Loucy (cell line): ENCODE measurements around the gene MAN2C1.
"Not testable (repeated sequence)": the region's sequence is repeated elsewhere in the genome, so short reads cannot be mapped to it uniquely, and the experiment has no call there.

Experiments used
- EZH2phosphoT487 ChIP-seq: fragments of 200-600 bp; IDR thresholded peaks from 2 replicates; pipeline ENCODE4 v1.6.1; 2018; ENCODE audit warnings: antibody characterized with exemption, mild to moderate bottlenecking, moderate library complexity, borderline replicate concordance
- TF ChIP-seq, protein P1 (sequence below): fragments of 200-600 bp; sonication (generic); conservative IDR thresholded peaks from 2 replicates; pipeline ENCODE4 v1.5.1; 2014; ENCODE audit warnings: mild to moderate bottlenecking, antibody characterized with exemption, low read length

DNA sequence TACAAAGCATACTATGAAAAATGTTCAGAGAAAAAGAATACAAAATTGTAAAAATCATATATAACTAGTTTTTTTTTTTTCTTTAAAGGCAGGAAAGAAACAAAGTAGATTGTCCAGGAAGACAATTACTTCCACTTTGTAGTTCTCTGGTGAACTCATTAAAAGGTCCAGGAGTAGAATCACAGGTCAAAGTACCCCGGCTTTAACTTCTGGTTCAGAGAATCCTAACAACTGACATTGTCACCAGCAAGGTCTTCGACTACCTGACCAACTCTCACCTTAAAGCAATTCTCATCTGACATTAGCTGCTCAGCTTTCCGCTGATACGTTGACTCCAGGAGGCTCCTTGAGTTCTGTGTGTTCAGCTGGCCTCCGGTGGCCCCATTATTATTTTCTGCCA is 15.6 kb upstream of the MAN2C1 start:
- TF ChIP-seq, protein P1, sequence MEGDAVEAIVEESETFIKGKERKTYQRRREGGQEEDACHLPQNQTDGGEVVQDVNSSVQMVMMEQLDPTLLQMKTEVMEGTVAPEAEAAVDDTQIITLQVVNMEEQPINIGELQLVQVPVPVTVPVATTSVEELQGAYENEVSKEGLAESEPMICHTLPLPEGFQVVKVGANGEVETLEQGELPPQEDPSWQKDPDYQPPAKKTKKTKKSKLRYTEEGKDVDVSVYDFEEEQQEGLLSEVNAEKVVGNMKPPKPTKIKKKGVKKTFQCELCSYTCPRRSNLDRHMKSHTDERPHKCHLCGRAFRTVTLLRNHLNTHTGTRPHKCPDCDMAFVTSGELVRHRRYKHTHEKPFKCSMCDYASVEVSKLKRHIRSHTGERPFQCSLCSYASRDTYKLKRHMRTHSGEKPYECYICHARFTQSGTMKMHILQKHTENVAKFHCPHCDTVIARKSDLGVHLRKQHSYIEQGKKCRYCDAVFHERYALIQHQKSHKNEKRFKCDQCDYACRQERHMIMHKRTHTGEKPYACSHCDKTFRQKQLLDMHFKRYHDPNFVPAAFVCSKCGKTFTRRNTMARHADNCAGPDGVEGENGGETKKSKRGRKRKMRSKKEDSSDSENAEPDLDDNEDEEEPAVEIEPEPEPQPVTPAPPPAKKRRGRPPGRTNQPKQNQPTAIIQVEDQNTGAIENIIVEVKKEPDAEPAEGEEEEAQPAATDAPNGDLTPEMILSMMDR = not testable (repeated sequence)
- not testable (repeated sequence) for TF ChIP-seq EZH2phosphoT487
